MM.1S (cell line): ENCODE data around the gene DNASE2B.

Experiments used
- CTCF ChIP-seq: fragments of 300-600 bp; sonication (generic); IDR thresholded peaks from 2 replicates; pipeline ENCODE4 v1.5.1; 2016; ENCODE audit warnings: antibody characterized with exemption, low read length, mixed read lengths
- EZH2 ChIP-seq: fragments of 300-600 bp; sonication (generic); optimal IDR thresholded peaks from 2 replicates; pipeline ENCODE3; 2017; ENCODE audit warnings: low read depth, mild to moderate bottlenecking, antibody characterized with exemption, low read length, mixed read lengths
- EZH2phosphoT487 ChIP-seq: fragments of 300-600 bp; sonication (generic); IDR thresholded peaks from 2 replicates; pipeline ENCODE4 v1.6.1; 2018; ENCODE audit warnings: antibody characterized with exemption, low read length

GRCh38 chr1:84379917-84380180 lies 18.4 kb upstream of the DNASE2B start:
- TF ChIP-seq CTCF (no peak), EZH2 (no peak), EZH2phosphoT487 (no peak)
